HepG2 (cell line): ENCODE measurements around the gene JADE3. TPM values are rescaled to one million over a fixed set of nuclear protein-coding genes. Genes with fewer than 3 reads are reported as not detected.
A peak's percentile ranks its signal among the peaks of the same experiment; 100 is the strongest.

Source experiments
- AFF4 ChIP-seq: sonication (generic); formaldehyde crosslinking; IDR thresholded peaks from 2 replicates; pipeline ENCODE4 v1.4.0; 2020; ENCODE audit warnings: missing genetic modification reagents
- ASH2L ChIP-seq: fragments of 300-600, 200-600 bp; sonication (generic); IDR thresholded peaks from 2 replicates; pipeline ENCODE4 v1.7.0; 2017; ENCODE audit warnings: low read depth, mild to moderate bottlenecking, moderate library complexity, mixed read lengths, low read length; ENCODE audit not compliant: insufficient read length
- CHCHD3 ChIP-seq: sonication (generic); formaldehyde crosslinking; IDR thresholded peaks from 2 replicates; pipeline ENCODE4 v1.8.0; 2022; ENCODE audit warnings: mild to moderate bottlenecking, missing genetic modification reagents, moderate library complexity
- GZF1 ChIP-seq: sonication (generic); formaldehyde crosslinking; IDR thresholded peaks from 2 replicates; pipeline ENCODE4 v1.5.1; 2020; ENCODE audit warnings: mild to moderate bottlenecking, missing genetic modification reagents
- HNF4A ChIP-seq: sonication (generic); formaldehyde crosslinking; IDR thresholded peaks from 2 replicates; pipeline ENCODE4 v1.4.0; 2020; ENCODE audit warnings: missing genetic modification reagents
- IKZF5 ChIP-seq: IDR thresholded peaks from 2 replicates; pipeline ENCODE4 v1.6.1; 2018; ENCODE audit warnings: missing genetic modification reagents, mild to moderate bottlenecking, missing compliant biosample characterization
- KAT7 ChIP-seq: IDR thresholded peaks from 2 replicates; pipeline ENCODE4 v1.6.1; 2018; ENCODE audit warnings: borderline replicate concordance, missing compliant biosample characterization
- MATR3 ChIP-seq: sonication (generic); formaldehyde crosslinking; IDR thresholded peaks from 2 replicates; pipeline ENCODE4 v1.4.0; 2020; ENCODE audit warnings: missing genetic modification reagents
- MAX ChIP-seq: IDR thresholded peaks from 2 replicates; pipeline ENCODE4 v1.6.1; 2012; ENCODE audit warnings: inconsistent platforms
- MLLT10 ChIP-seq: sonication (generic); formaldehyde crosslinking; IDR thresholded peaks from 2 replicates; pipeline ENCODE4 v1.4.0; 2020; ENCODE audit warnings: missing genetic modification reagents
- NKX3-1 ChIP-seq: sonication (generic); formaldehyde crosslinking; IDR thresholded peaks from 2 replicates; pipeline ENCODE4 v1.5.0; 2020; ENCODE audit warnings: missing genetic modification reagents
- PCBP2 ChIP-seq: fragments of 200-400 bp; formaldehyde crosslinking; optimal IDR thresholded peaks from 2 replicates; pipeline ENCODE3; 2018; ENCODE audit warnings: low read length, low read depth; ENCODE audit not compliant: poor library complexity, severe bottlenecking
- PHF20 ChIP-seq: sonication (generic); formaldehyde crosslinking; IDR thresholded peaks from 2 replicates; pipeline ENCODE4 v1.5.0; 2020; ENCODE audit warnings: mild to moderate bottlenecking, missing genetic modification reagents
- PHF5A ChIP-seq: IDR thresholded peaks from one replicate; pipeline ENCODE4 v1.6.1; 2018; ENCODE audit warnings: low read depth, missing genetic modification reagents; ENCODE audit not compliant: unreplicated experiment
- SOX13 ChIP-seq, 3 experiments: fragments of 450-650 bp in 1 of 3; sonication (generic) in 1 of 3; formaldehyde crosslinking in 1 of 3; IDR thresholded peaks in 2 of 3; conservative IDR thresholded peaks in 1 of 3; 2 replicates each; pipeline versions ENCODE4 v1.5.0 to v1.6.1; 2016 to 2020; ENCODE audit warnings: antibody characterized with exemption in 1 of 3, mild to moderate bottlenecking in 1 of 3, missing compliant biosample characterization in 1 of 3, missing genetic modification reagents in 1 of 3, moderate library complexity in 1 of 3
- SOX6 ChIP-seq, 2 experiments: fragments of 450-650 bp in 1 of 2; sonication (generic) in 1 of 2; formaldehyde crosslinking in 1 of 2; IDR thresholded peaks; 2 replicates each; pipeline versions ENCODE4 v1.4.0 to v1.6.1; 2017 to 2020; ENCODE audit warnings: antibody characterized with exemption in 1 of 2, mild to moderate bottlenecking in 1 of 2, missing genetic modification reagents in 1 of 2
- U2AF1 ChIP-seq: fragments of 200-400 bp; formaldehyde crosslinking; optimal IDR thresholded peaks from 2 replicates; pipeline ENCODE3; 2017; ENCODE audit warnings: mild to moderate bottlenecking, low read depth, low read length
- ZFAT ChIP-seq: sonication (generic); formaldehyde crosslinking; conservative IDR thresholded peaks from 2 replicates; pipeline ENCODE4 v1.8.1; 2023; ENCODE audit warnings: missing genetic modification reagents, inconsistent platforms
- ZFX ChIP-seq: sonication (generic); formaldehyde crosslinking; IDR thresholded peaks from 2 replicates; pipeline ENCODE4 v1.4.0; 2020; ENCODE audit warnings: mild to moderate bottlenecking, low read depth, missing genetic modification reagents, moderate library complexity
- ZNF160 ChIP-seq: sonication (generic); formaldehyde crosslinking; IDR thresholded peaks from 2 replicates; pipeline ENCODE4 v1.8.0; 2022; ENCODE audit warnings: mild to moderate bottlenecking, inconsistent platforms, missing genetic modification reagents
- ZNF691 ChIP-seq: sonication (generic); formaldehyde crosslinking; IDR thresholded peaks from 2 replicates; pipeline ENCODE4 v1.4.0; 2020; ENCODE audit warnings: missing genetic modification reagents, low read depth, mild to moderate bottlenecking, borderline replicate concordance
- ZNF713 ChIP-seq: sonication (generic); formaldehyde crosslinking; IDR thresholded peaks from 2 replicates; pipeline ENCODE4 v1.4.0; 2020; ENCODE audit warnings: mild to moderate bottlenecking, missing genetic modification reagents
- ZUFSP ChIP-seq: sonication (generic); formaldehyde crosslinking; IDR thresholded peaks from 2 replicates; pipeline ENCODE4 v1.9.0; 2021; ENCODE audit warnings: missing genetic modification reagents, mild to moderate bottlenecking, borderline replicate concordance
- polyA plus RNA-seq, 8 experiments: library from polyadenylated mRNA; depleted of rRNA in 3 of 8; stranded (reverse) in 7 of 8; unstranded in 1 of 8; fragments of >200 nt; fragmentation: Illumina TruSeq in 4 of 8; extraction: Trizol in 4 of 8; gene quantifications; 2 replicates each; pipeline versions ENCODE4 v1.2.1 to v1.2.3, GENCODE V29; 2011 to 2016; ENCODE audit warnings: low read depth in 4 of 8, missing spikeins in 1 of 8, mixed read lengths in 1 of 8; ENCODE audit not compliant: insufficient read depth in 1 of 8
- total RNA-seq, 5 experiments: library from RNA; depleted of rRNA; stranded (reverse); fragments of >200 nt; fragmentation: Illumina TruSeq; extraction: Trizol; gene quantifications; 2 replicates each; pipeline ENCODE4 v1.2.3, GENCODE V29; 2016; ENCODE audit warnings: low read depth in 1 of 5

The JADE3 gene
- total and polyA plus RNA-seq, 2 of the 13 experiments (the other 11 are each of a cell fraction or from before 2014, with no cell fraction given) = 7.7 to 7.8 TPM

GRCh38 chrX:47068720-47069119 is 156.5 kb downstream of the JADE3 start (continued):
- no peak for TF ChIP-seq PHF5A (CRISPR knock-in tag)
- no peak for TF ChIP-seq ZNF691 (CRISPR knock-in tag)
- no peak for TF ChIP-seq IKZF5 (CRISPR knock-in tag)
- TF ChIP-seq MATR3 (CRISPR knock-in tag) = no peak
- TF ChIP-seq AFF4 (CRISPR knock-in tag) = no peak
- no peak for TF ChIP-seq ZNF713 (CRISPR knock-in tag)
- TF ChIP-seq SOX6 (IDR thresholded peaks at IDR 0.05) = no peak
- peak; percentile 54 for TF ChIP-seq SOX6 (CRISPR knock-in tag; IDR thresholded peaks at IDR 0.05)
- no peak for TF ChIP-seq PHF20 (CRISPR knock-in tag)
- TF ChIP-seq ZFX (CRISPR knock-in tag) = no peak
- peak; percentile 64 for TF ChIP-seq HNF4A
- TF ChIP-seq NKX3-1 (CRISPR knock-in tag) = no peak
- no peak for TF ChIP-seq PCBP2
- TF ChIP-seq SOX13 (IDR thresholded peaks at IDR 0.05) = no peak
- TF ChIP-seq SOX13 (CRISPR knock-in tag; conservative IDR thresholded peaks at IDR 0.05 in 1 of 2, IDR thresholded peaks at IDR 0.05 in 1 of 2) = peak in 1 of 2 experiments; percentile 39; a peak in 1 of 4 replicates
- TF ChIP-seq GZF1 (CRISPR knock-in tag) = no peak
- no peak for TF ChIP-seq U2AF1
- no peak for TF ChIP-seq MLLT10 (CRISPR knock-in tag)
- peak; percentile 37 for TF ChIP-seq ASH2L
- no peak for TF ChIP-seq CHCHD3 (CRISPR knock-in tag)
- TF ChIP-seq ZNF160 (CRISPR knock-in tag) = no peak
- no peak for TF ChIP-seq ZFAT (CRISPR knock-in tag)
- TF ChIP-seq KAT7 (CRISPR knock-in tag) = no peak
- TF ChIP-seq MAX = no peak
- TF ChIP-seq ZUFSP = no peak
